Mesendoderm (in vitro differentiated cells): ENCODE results near the gene SHF.
"Not testable (repeated sequence)": the region's sequence is repeated elsewhere in the genome, so short reads cannot be mapped to it uniquely, and the experiment has no call there.

Experiments
- DNase-seq: peaks from one replicate; pipeline ENCODE4 v3.0.0; 2013
- H2AK5ac ChIP-seq: 2 replicates; pipeline ENCODE4 v1.6.1; 2013; ENCODE audit warnings: low read length, inconsistent platforms
- H2BK120ac ChIP-seq: 2 replicates; pipeline ENCODE4 v1.6.1; 2013; ENCODE audit warnings: low read depth, mild to moderate bottlenecking, low read length, moderate library complexity, mixed read lengths
- H2BK15ac ChIP-seq: replicated peaks from 2 replicates; pipeline ENCODE4 v1.6.1; 2013; ENCODE audit warnings: low read depth, mild to moderate bottlenecking, moderate library complexity
- H2BK5ac ChIP-seq: 2 replicates; pipeline ENCODE4 v1.6.1; 2013; ENCODE audit warnings: low read length, inconsistent platforms
- H3K18ac ChIP-seq: 2 replicates; pipeline ENCODE4 v1.6.1; 2013; ENCODE audit warnings: mild to moderate bottlenecking, low read length, mixed read lengths
- H3K23ac ChIP-seq: one replicate; pipeline ENCODE4 v1.6.1; 2013; ENCODE audit warnings: low read length
- H3K27ac ChIP-seq: 2 replicates; pipeline ENCODE4 v1.5.1; 2013; ENCODE audit warnings: low read depth, mild to moderate bottlenecking, inconsistent platforms, low read length, moderate library complexity
- H3K27me3 ChIP-seq: 2 replicates; pipeline ENCODE4 v1.6.1; 2013; ENCODE audit warnings: low read length, control low read depth, mild to moderate bottlenecking, inconsistent platforms; ENCODE audit not compliant: insufficient read depth, poor library complexity
- H3K36me3 ChIP-seq: 2 replicates; pipeline ENCODE4 v1.6.1; 2013; ENCODE audit warnings: low read length, inconsistent platforms; ENCODE audit not compliant: control insufficient read depth, insufficient read depth
- H3K4ac ChIP-seq: one replicate; pipeline ENCODE4 v1.6.1; 2013; ENCODE audit warnings: low read depth, mild to moderate bottlenecking, low read length, moderate library complexity
- H3K4me1 ChIP-seq: 2 replicates; pipeline ENCODE4 v1.6.1; 2013; ENCODE audit warnings: low read depth, low read length, inconsistent platforms; ENCODE audit not compliant: control insufficient read depth
- H3K4me2 ChIP-seq: 2 replicates; pipeline ENCODE4 v1.6.1; 2013; ENCODE audit warnings: low read length
- H3K4me3 ChIP-seq: 2 replicates; pipeline ENCODE4 v1.5.1; 2013; ENCODE audit warnings: mild to moderate bottlenecking, low read length
- H3K56ac ChIP-seq: one replicate; pipeline ENCODE4 v1.6.1; 2013; ENCODE audit warnings: low read length
- H3K79me1 ChIP-seq: 2 replicates; pipeline ENCODE4 v1.6.1; 2013; ENCODE audit warnings: low read length, inconsistent platforms
- H3K79me2 ChIP-seq: 2 replicates; pipeline ENCODE4 v1.6.1; 2013; ENCODE audit warnings: mild to moderate bottlenecking, low read length; ENCODE audit not compliant: control insufficient read depth, insufficient read depth
- H3K9ac ChIP-seq: 2 replicates; pipeline ENCODE4 v1.6.1; 2013; ENCODE audit warnings: low read length, inconsistent platforms
- H4K5ac ChIP-seq: one replicate; pipeline ENCODE4 v1.6.1; 2013; ENCODE audit warnings: low read length
- H4K8ac ChIP-seq: one replicate; pipeline ENCODE4 v1.6.1; 2013; ENCODE audit warnings: low read depth, mild to moderate bottlenecking, control low read depth, low read length, moderate library complexity
- WGBS: extraction: QIAGEN DNeasy Blood & Tissue Kit; methylation state at CpG from one replicate; pipeline ENCODE4 v1.1.7; 2013; ENCODE audit warnings: low lambda C conversion rate, missing lambda C conversion rate; ENCODE audit not compliant: insufficient coverage; ENCODE audit errors: extremely low coverage; 5-methylcytosine and 5-hydroxymethylcytosine counted together

Gene SHF

GRCh38 chr15:45138814-45139765, 48.7 kb downstream of the SHF start:
- Histone ChIP-seq H3K4me3 (no peak overlapping the region), H3K36me3 (no peaks in the 10 kb centered on the region), H3K79me2 (no peaks in the 10 kb centered on the region), H3K27ac (no peak overlapping the region), H3K9ac (no peak overlapping the region), H2BK15ac (no peak overlapping the region), H3K4me1 (no peaks in the 10 kb centered on the region), H3K27me3 (peaks cover 13% of the 10 kb centered on the region), H2BK120ac (no peak overlapping the region), H3K79me1 (no peaks in the 10 kb centered on the region), H3K4ac (no peak overlapping the region), H3K4me2 (no peak overlapping the region), H3K23ac (no peak overlapping the region), H4K5ac (no peak overlapping the region), H3K56ac (no peak overlapping the region), H2BK5ac (no peak overlapping the region), H2AK5ac (no peak overlapping the region), H3K18ac (no peak overlapping the region), H4K8ac (no peak overlapping the region)
- WGBS = no CpG with 5 or more reads among the region's 12 CpGs
- no peak for DNase-seq

GRCh38 chr15:45137703-45138102, 50.1 kb downstream of the SHF start:
- Histone ChIP-seq H2AK5ac (no peak overlapping the region), H3K27ac (no peak overlapping the region), H4K5ac (no peak overlapping the region), H3K18ac (no peak overlapping the region), H3K4ac (no peak overlapping the region), H3K4me1 (no peaks in the 10 kb centered on the region), H3K27me3 (peaks cover 24% of the 10 kb centered on the region), H3K79me2 (no peaks in the 10 kb centered on the region), H2BK120ac (no peak overlapping the region), H4K8ac (no peak overlapping the region), H2BK15ac (no peak overlapping the region), H3K56ac (no peak overlapping the region), H3K23ac (no peak overlapping the region), H3K79me1 (no peaks in the 10 kb centered on the region), H2BK5ac (no peak overlapping the region), H3K9ac (no peak overlapping the region), H3K4me2 (no peak overlapping the region), H3K36me3 (no peaks in the 10 kb centered on the region), H3K4me3 (no peak overlapping the region)
- WGBS = no CpG with 5 or more reads among the region's 8 CpGs
- DNase-seq = no peak

- peaks cover 36% of the 10 kb centered on the region for H3K27me3 ChIP-seq
- H3K4me3 ChIP-seq = no peak overlapping the region
- H2BK120ac ChIP-seq = no peak overlapping the region
- H3K79me2 ChIP-seq = no peaks in the 10 kb centered on the region
- no peak overlapping the region for H3K18ac ChIP-seq
- H3K23ac ChIP-seq = no peak overlapping the region
- H2AK5ac ChIP-seq = no peak overlapping the region
- no peaks in the 10 kb centered on the region for H3K36me3 ChIP-seq
- H3K9ac ChIP-seq = no peak overlapping the region
- no peak overlapping the region for H3K4ac ChIP-seq
- WGBS = no CpG with 5 or more reads among the region's 10 CpGs
- peak; percentile 59 for DNase-seq
- no peak overlapping the region for H2BK5ac ChIP-seq
- no peak overlapping the region for H3K27ac ChIP-seq
- H4K8ac ChIP-seq = no peak overlapping the region
- H3K79me1 ChIP-seq = no peaks in the 10 kb centered on the region
- H2BK15ac ChIP-seq = no peak overlapping the region
- H3K56ac ChIP-seq = no peak overlapping the region
- no peaks in the 10 kb centered on the region for H3K4me1 ChIP-seq
- no peak overlapping the region for H3K4me2 ChIP-seq
- no peak overlapping the region for H4K5ac ChIP-seq
Measured at GRCh38 chr15:45136378-45136764, 51.4 kb downstream of the SHF start.

- not testable (repeated sequence) for H3K18ac ChIP-seq, H3K79me2 ChIP-seq, H3K36me3 ChIP-seq, H2BK15ac ChIP-seq, H3K4me3 ChIP-seq, DNase-seq, H3K4ac ChIP-seq, H4K5ac ChIP-seq, H4K8ac ChIP-seq, H2AK5ac ChIP-seq, H3K56ac ChIP-seq, H2BK120ac ChIP-seq, H3K27ac ChIP-seq, H3K23ac ChIP-seq, H3K79me1 ChIP-seq, H3K9ac ChIP-seq, H2BK5ac ChIP-seq, H3K4me1 ChIP-seq, H3K4me2 ChIP-seq
- H3K27me3 ChIP-seq = peaks cover 39% of the 10 kb centered on the region
- no CpG with 5 or more reads among the region's 37 CpGs for WGBS
Measured at GRCh38 chr15:45135705-45136377, 51.9 kb downstream of the SHF start.

GRCh38 chr15:45134682-45135604, 52.8 kb downstream of the SHF start:
- WGBS = no CpG with 5 or more reads among the region's 57 CpGs
- Histone ChIP-seq H4K5ac (no peak overlapping the region), H3K4me1 (no peaks in the 10 kb centered on the region), H3K4me3 (no peak overlapping the region), H4K8ac (no peak overlapping the region), H2BK120ac (no peak overlapping the region), H3K79me2 (no peaks in the 10 kb centered on the region), H3K4me2 (peak overlapping the region; percentile 13), H2AK5ac (no peak overlapping the region), H3K56ac (no peak overlapping the region), H3K4ac (no peak overlapping the region), H3K27ac (no peak overlapping the region), H2BK15ac (no peak overlapping the region), H3K79me1 (no peaks in the 10 kb centered on the region), H3K23ac (no peak overlapping the region), H3K9ac (no peak overlapping the region), H3K36me3 (no peaks in the 10 kb centered on the region), H2BK5ac (no peak overlapping the region), H3K27me3 (peaks cover 46% of the 10 kb centered on the region), H3K18ac (no peak overlapping the region)
- peak; percentile 45 for DNase-seq
